Transverse colon (tissue), 4 donors: Measurements from ENCODE around the gene TP53I11.

ENCODE experiments used
- EP300 ChIP-seq: sonication (generic); formaldehyde crosslinking; IDR thresholded peaks from one replicate; pipeline ENCODE4 v1.6.1; 2017; ENCODE audit warnings: antibody characterized with exemption, low read depth
- POLR2A ChIP-seq: fragments of 450-650 bp; IDR thresholded peaks from one replicate; pipeline ENCODE4 v1.6.1; 2016; ENCODE audit warnings: antibody characterized with exemption, mild to moderate bottlenecking, moderate library complexity
- POLR2AphosphoS5 ChIP-seq, 3 donors: sonication (generic); formaldehyde crosslinking; IDR thresholded peaks; one replicate each; pipeline ENCODE4 v1.6.1; 2016; ENCODE audit warnings: antibody characterized with exemption in 3 of 3
- TF ChIP-seq, protein P1 (sequence below), 5 experiments: fragments of 200-600 bp in 3 of 5; fragments of 450-650 bp in 2 of 5; sonication (generic) in 3 of 5; IDR thresholded peaks; 1 replicate in 2 of 5; 2 replicates in 3 of 5; pipeline ENCODE4 v1.5.1; 2016 to 2017; ENCODE audit warnings: antibody characterized with exemption in 5 of 5, inconsistent platforms in 3 of 5, mild to moderate bottlenecking in 2 of 5, moderate library complexity in 1 of 5

GRCh38 chr11:44989831-44990566, 39.3 kb upstream of the TP53I11 start:
- TF ChIP-seq, protein P1, sequence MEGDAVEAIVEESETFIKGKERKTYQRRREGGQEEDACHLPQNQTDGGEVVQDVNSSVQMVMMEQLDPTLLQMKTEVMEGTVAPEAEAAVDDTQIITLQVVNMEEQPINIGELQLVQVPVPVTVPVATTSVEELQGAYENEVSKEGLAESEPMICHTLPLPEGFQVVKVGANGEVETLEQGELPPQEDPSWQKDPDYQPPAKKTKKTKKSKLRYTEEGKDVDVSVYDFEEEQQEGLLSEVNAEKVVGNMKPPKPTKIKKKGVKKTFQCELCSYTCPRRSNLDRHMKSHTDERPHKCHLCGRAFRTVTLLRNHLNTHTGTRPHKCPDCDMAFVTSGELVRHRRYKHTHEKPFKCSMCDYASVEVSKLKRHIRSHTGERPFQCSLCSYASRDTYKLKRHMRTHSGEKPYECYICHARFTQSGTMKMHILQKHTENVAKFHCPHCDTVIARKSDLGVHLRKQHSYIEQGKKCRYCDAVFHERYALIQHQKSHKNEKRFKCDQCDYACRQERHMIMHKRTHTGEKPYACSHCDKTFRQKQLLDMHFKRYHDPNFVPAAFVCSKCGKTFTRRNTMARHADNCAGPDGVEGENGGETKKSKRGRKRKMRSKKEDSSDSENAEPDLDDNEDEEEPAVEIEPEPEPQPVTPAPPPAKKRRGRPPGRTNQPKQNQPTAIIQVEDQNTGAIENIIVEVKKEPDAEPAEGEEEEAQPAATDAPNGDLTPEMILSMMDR (IDR thresholded peaks at IDR 0.05), result no peak
- TF ChIP-seq POLR2AphosphoS5 (IDR thresholded peaks at IDR 0.05), result peak; percentile 8 to 70 (median 58)
- TF ChIP-seq POLR2A, result no peak
- TF ChIP-seq EP300, result no peak
